GM18909 (cell line): Measurements from ENCODE around the gene NR1H4.
"Not testable (repeated sequence)": the region's sequence is repeated elsewhere in the genome, so short reads cannot be mapped to it uniquely, and the experiment has no call there.

ENCODE experiments used
- ATAC-seq: cut with Tn5 transposase; IDR thresholded peaks from one replicate; pipeline ENCODE4 v1.9.1; 2021; ENCODE audit warnings: mild to moderate bottlenecking; ENCODE audit not compliant: unreplicated experiment, poor library complexity

The NR1H4 gene

GRCh38 chr12:100504804-100505203 is 31.1 kb downstream of the NR1H4 start:
- ATAC-seq = no peak

- no peak for ATAC-seq
Measured at GRCh38 chr12:100508751-100509150, 35.1 kb downstream of the NR1H4 start.

GRCh38 chr12:100512692-100513091 is 39.0 kb downstream of the NR1H4 start:
- ATAC-seq = no peak

GRCh38 chr12:100515968-100516367 is 42.3 kb downstream of the NR1H4 start:
- no peak for ATAC-seq

- ATAC-seq = no peak
Measured at GRCh38 chr12:100518376-100518775, 44.7 kb downstream of the NR1H4 start.

GRCh38 chr12:100520048-100520769 is 46.5 kb downstream of the NR1H4 start:
- ATAC-seq = no peak

GRCh38 chr12:100521958-100522357 is 48.3 kb downstream of the NR1H4 start:
- ATAC-seq = no peak

- ATAC-seq = no peak
Measured at GRCh38 chr12:100528034-100528433, 54.4 kb downstream of the NR1H4 start.

- no peak for ATAC-seq
Measured at GRCh38 chr12:100528471-100529127, 54.9 kb downstream of the NR1H4 start.

GRCh38 chr12:100529756-100530350 is 56.2 kb downstream of the NR1H4 start:
- ATAC-seq = no peak

- ATAC-seq = no peak
Measured at GRCh38 chr12:100533376-100533775, 59.7 kb downstream of the NR1H4 start.

- ATAC-seq = no peak
Measured at GRCh38 chr12:100534625-100535227, 61.1 kb downstream of the NR1H4 start.

GRCh38 chr12:100539202-100539601 is 65.5 kb downstream of the NR1H4 start:
- ATAC-seq = no peak

- no peak for ATAC-seq
Measured at GRCh38 chr12:100544165-100544564, 70.5 kb downstream of the NR1H4 start.

GRCh38 chr12:100545092-100545491 is 71.4 kb downstream of the NR1H4 start:
- no peak for ATAC-seq

GRCh38 chr12:100553936-100554335 is 80.3 kb downstream of the NR1H4 start:
- no peak for ATAC-seq

- no peak for ATAC-seq
Measured at GRCh38 chr12:100554608-100555077, 81.0 kb downstream of the NR1H4 start.

- no peak for ATAC-seq
Measured at GRCh38 chr12:100555722-100556121, 82.1 kb downstream of the NR1H4 start.

GRCh38 chr12:100557357-100557756 is 83.7 kb downstream of the NR1H4 start:
- ATAC-seq = no peak

GRCh38 chr12:100559261-100559660 is 85.6 kb downstream of the NR1H4 start:
- ATAC-seq = not testable (repeated sequence)

GRCh38 chr12:100564090-100564489 is 90.4 kb downstream of the NR1H4 start:
- ATAC-seq = no peak
